HS-5 (cell line): ENCODE results near the gene DTX1.

Experiments used
- DNase-seq: peaks from one replicate; pipeline ENCODE4 v3.0.0-alpha.2; 2012; ENCODE audit warnings: low read depth

The DTX1 gene

DNA sequence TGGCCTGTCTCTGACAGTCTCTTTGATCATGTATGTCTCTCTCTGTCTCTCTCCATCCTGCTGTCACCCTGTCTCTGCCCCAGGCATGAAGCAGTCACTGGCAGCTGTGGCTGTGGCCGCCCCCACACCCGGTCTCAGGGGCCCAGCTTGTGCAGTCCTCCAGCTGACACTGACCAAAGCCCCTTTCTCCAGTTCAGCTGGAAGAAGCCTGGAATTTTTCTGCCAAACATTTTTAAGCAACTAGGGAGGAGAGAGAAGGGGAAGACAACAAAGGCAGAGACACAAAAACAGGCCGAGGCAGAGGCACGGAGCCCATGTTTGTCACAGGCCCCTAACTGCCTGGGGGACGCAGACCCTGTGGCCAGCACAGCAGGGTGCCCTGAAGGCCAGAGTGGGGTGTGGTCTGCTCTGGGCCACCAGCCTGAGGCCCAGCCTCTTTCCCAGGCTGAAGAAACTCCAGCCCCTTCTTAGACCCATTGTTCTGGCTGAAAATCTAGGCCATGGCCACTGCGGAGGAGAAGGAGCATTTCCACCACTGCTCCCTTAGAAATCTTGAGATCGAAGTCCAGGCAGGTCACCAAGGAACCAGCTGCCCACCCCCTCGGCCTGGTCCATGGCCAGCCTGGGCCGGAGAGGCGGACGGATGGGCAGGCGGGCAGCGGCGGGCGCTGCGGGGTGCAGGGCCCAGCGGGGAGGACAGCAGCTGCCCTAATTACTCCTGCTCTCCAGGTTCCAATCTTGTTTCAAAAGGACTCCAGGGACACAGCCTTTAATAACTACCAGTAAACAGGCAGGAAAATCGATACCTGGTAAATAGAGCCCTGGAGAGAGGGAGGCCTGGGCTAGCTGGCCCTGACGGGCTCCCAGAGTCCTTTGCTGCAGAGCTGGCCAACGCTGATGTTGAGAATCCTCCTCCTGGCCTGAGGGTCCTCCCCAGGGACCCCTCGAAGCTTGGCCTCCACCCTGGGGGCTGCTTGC is 14.9 kb downstream of the DTX1 start:
- DNase-seq, result no peak

DNA sequence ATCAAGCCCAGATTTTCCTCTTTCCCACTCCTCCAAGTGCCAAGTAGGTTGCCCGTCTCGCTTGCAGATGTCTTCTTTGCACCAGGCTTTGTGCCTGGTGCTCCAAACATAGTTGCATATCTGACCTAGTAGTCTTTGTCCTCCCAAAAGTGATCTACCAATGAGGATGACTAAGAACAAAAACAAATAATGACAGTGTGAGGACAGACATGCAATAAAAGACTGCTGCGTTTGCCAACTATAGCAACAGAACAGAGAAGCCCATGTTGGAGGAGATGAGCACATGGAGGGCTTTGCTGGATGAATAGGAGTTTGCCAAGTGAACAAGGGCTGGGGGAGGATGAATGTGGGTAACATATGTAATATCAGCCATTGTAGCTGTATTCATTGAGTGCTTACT is 15.6 kb downstream of the DTX1 start:
- DNase-seq, result no peak

DNA sequence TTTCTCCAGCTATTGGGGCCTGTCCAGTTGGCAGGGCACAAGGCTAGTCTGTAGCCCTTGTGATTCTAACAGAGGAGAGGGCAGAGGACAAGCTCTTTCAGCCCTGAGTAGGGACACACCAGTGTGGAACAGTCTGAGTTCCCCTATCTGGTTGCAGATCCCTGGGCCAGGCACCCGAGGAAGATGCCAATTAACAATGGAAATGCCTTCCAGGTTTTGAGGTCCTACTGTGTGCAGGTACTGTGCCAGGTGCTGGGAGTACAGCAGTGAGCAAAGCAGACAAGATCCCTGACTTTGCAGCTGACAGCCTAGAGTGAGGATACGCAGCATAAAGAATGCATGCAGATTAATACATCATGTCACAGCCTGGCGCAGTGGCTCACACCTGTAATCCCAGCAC is 17.1 kb downstream of the DTX1 start:
- no peak for DNase-seq

DNA sequence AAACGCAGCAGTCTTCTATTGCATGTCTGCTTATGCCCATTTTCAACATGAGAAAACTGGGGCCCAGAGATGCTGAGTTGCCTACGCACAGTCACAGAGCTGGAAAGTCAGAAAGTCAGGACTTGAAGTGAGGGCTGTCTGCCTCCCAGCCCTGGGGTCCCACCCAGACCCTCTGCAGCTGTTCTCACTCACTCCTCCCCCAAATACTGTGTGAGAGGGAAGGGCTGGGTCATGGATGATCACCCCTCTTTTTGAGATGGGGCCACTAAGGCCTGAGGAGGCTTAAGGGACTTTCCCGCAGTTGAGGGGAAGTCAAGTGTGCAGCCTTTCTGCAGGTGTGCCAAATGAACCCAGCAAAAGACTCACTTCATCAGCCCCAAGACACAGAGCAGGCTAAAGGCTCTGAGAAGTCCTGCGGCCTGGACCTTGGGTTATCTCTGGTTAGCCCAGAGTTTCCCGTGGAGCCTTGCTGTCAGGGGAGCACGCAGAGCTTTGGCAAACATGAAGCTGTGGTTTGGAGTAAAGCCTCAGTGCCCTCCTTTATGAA is 18.7 kb downstream of the DTX1 start:
- no peak for DNase-seq

DNA sequence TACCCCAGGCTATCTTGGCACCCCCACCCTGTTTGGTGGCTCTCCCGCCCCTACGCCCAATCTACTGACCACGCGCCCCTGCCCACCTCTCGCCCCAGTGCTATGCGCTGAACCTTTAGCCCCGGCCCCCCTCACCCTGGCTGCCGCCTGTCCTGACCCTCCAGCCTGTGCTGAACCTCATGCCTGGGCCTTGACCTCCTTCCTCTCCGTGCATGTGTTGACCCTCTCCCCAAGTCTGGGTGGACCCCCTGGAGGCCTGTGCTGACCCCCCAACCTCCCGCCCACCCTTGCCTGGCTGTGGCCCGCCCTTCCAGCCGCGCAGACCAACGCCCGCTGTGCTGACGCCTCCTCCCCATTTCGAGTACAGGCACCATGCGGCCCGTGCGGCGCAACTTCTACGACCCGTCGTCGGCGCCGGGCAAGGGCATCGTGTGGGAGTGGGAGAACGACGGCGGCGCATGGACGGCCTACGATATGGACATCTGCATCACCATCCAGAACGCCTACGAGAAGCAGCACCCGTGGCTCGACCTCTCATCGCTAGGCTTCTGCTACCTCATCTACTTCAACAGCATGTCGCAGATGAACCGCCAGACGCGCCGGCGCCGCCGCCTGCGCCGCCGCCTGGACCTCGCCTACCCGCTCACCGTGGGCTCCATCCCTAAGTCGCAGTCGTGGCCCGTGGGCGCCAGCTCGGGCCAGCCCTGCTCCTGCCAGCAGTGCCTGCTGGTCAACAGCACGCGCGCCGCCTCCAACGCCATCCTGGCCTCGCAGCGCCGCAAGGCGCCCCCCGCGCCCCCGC is 20.7 kb downstream of the DTX1 start:
- no peak for DNase-seq

DNA sequence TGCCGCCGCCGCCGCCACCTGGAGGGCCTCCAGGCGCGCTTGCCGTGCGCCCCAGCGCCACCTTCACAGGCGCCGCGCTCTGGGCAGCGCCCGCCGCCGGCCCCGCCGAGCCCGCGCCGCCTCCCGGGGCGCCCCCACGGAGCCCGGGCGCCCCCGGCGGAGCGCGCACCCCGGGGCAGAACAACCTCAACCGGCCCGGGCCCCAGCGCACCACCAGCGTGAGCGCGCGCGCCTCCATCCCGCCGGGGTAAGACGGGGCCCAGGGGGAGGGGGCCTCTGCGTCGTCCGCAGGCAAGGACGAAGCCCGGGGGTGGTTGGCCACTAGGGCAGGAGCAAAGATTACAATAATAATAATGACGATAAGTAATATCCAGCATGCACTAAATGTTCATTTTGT is 21.3 kb downstream of the DTX1 start:
- no peak for DNase-seq

DNA sequence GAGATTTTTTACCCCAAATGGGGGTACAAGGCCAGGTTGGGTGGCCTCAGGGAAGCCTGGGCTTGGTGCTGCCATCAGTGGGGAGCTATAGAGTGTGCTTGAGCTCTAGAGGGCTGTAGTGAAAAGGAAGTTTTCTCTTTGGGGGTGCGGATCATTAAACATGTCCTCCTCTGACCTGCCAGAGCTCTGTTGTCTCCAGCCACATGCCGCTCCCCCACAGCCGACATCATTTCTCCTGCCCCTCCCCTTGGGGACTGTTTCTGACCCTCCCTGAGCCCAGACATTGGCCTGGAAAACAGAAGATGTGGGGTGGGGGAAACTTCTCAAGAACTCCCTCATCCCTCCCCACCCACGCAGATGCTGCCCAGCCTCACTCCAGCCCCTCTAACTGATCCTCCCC is 25.3 kb downstream of the DTX1 start:
- no peak for DNase-seq

DNA sequence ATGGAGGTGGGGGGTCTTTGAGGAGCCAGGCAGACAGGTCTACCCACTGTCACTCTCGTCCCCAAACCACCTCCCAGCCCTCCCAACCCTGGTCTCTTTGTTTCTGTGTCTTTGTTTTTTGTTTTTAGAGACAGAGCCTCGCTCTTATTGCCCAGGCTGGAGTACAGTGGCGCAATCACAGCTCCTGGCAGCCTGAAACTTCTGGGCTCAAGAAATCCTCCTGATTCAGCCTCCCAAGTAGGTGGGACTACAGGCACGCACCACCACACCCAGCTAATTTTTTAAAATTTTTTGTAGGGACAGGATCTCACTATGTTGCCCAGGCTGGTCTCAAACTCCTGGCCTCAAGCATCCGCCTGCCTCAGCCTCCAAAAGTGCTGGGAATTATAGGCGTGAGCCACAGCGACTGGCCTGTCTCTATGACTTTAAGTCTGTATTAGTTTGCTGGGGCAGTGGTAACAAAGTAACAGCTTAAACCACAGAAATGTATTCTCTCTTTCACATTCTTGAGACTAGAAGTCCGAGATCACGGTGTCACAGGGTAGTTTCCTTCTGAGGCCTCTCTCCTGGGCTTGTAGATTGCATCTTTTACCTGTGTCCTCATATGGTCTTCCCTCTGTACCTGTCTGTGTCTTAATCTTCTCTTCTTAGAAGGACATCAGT is 26.1 kb downstream of the DTX1 start:
- no peak for DNase-seq

DNA sequence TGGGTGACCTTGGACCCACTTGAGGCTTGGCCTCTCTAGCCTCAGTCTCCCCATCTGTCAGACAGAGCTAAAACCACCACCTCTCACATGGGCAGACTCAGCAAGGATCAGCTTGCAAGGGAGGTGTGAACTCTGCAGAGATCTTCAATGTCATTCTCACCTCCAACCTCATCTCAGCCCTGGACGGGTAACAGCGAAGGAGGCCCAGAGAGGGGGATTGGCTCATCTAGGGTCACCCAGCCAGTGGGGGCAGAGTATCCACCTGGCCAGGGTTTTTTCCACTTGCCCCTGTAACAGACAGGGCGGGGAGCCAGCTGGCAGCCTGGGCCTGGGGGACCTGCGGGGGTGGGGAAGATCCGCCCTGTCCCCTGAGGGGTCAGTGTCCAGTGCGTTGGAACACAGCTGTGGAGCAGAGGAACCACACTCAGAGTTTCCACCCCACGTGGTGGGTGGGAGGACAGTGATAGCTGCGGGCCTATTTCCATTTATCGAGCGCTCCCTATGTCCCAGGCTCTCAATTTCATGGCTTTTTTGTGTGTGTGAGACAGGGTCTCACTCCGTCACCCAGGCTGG is 27.4 kb downstream of the DTX1 start:
- no peak for DNase-seq

DNA sequence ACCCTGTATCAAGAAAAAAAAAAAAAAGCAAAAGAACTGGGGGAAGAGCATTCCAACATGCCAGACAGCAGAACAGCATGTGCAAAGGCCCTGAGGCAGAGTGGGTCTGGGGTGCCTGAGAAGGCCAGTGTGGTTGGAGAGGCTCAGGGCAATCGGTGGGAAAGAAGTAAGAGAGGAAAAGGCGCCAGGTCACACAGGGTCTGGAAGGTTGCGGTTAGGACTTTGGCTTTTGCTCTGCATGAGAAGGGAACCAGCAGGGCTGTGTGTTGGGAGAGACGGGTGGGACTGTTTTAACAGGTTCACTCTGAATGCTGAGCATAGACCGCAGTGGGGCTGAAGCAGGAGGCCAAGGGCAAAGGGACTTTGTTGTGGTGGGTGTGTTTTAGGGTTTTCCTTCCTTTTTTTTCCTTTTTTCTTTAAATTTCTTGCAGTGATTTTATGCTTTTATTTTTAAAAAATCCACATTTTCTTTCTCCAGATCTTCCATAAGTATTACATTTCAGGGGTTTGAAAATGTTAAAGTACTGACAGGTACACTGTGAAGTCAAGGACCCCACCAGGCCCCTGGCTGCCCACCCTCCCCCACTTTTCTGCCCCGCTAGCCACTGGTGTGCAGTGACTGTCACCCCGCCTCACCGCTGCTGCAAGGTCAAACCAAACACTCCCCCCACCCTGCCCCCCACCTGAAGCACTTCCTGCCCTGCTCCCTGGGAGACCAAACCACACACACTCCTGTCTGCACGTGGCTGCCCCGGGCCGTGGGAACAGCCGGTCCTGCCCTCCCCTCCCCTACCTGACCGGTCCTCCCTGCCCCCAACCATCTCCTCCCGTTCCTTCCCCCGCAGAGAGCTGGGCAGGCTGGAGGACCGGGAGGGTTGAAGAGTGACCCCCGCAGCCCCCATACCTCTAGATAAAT is 30.0 kb downstream of the DTX1 start:
- no peak for DNase-seq

DNA sequence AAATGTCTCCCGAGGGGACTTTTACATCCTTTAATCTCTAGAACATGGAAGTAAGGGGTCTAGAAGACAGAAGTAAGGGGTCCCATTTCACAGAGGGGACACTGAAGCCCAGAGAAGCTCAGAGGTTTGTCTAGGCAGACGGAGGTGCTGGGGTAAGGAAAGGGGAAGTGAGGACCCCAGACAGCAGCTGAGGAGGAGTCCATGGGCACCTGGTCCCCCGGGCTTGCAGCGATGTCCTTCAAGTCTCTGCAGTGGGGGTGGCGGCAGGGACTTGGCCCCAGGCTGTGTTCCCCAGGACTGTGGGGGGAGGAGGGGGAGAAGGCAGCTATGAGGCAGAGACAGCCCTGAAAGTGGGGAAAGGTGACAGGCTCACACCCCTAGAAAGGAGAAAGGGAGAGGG is 30.7 kb downstream of the DTX1 start:
- DNase-seq, result no peak

DNA sequence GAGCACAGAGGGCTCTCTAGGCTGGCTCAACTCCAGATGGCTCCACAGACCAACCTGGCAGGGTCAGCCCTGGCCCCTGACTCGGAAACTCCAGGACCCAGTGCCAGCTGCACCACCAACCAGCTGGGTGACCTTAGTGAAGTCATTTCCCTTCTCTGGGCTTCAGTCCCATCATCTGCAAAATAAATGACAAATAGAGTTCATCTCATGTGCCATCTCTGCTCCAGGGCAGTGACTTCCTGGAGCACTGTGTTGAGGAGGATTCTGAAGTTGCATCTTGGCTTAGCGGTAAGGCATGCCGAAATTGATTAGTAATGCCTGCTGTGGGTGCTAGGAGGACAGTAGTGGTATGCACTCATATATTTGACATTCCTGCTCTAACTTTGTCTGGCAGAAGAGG is 31.5 kb downstream of the DTX1 start:
- DNase-seq, result no peak

DNA sequence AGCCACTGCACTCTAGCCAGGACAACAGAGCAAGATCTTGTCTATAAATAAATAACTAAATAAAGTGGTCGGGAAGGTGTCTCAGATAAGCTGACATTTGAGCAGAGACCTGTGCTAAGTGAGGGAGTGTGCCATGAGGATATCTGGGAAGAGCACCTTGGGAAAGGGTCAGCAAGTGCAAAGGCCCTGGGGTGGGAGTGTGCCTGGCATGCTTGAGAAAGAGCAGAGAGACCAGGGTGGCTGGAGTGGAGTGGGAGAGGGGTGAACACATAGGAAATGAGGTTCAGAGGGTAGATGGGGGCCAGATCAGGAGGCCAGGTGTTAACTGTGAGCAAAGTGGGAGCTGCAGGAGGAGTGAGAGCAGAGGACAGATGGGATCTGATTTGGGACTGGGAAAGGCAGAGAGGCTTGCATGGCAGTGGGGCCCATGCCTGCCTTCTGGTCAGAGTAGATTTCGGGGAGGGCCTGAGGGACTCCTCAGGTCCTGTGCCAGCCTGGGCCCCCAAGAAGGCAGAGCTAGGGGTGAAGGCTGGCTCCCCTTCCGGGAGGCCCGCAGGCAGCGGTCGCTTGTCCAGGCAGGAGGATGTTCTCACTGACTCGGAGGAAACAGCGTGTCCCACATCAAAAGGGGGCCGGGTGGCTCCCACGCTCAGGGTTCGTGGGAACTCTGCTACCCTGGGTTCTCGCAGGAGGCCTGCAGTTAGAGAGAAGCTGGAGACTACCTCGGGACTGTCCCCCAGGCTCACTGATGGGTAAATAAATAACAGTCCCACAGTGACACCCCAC is 32.6 kb downstream of the DTX1 start:
- no peak for DNase-seq

DNA sequence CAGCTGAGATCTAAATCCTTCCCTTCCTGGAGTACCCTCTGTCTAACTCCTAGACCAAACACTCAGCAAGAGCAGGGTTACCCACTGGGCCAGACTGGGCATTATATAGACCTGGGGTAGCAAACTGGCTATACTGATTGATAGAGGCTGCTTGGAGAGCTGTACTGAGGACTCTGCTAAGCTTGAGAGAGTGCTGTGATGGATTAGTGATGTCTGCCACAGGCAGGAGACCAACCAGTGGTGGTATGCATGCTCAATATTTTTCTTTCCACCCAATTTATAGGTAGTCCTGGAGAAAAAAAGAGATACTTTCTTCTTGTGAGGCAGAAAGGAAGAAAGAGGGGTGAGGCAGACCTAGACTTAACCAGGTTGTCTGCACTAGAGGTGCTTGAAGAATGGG is 33.3 kb downstream of the DTX1 start:
- DNase-seq, result no peak

DNA sequence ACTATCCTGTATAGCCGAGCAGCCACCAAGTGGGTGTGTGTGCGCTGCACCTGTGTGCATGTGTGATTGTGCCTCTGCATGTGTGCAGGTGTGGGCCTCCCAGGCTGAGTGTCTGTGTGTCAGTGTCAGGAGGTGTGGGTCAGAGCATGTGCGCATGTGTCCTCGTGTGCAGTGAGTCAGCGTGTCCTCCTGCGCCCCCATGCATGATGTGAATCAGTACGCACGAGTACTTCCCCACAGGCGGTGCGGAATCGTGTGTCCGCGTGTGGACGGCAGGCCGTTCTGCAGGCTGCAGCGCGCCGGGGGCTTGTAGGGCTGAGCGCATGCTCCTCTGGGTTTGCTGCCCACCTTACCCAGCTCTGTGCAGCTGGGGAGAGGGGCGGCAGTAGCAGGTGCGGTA is 34.2 kb downstream of the DTX1 start:
- no peak for DNase-seq

DNA sequence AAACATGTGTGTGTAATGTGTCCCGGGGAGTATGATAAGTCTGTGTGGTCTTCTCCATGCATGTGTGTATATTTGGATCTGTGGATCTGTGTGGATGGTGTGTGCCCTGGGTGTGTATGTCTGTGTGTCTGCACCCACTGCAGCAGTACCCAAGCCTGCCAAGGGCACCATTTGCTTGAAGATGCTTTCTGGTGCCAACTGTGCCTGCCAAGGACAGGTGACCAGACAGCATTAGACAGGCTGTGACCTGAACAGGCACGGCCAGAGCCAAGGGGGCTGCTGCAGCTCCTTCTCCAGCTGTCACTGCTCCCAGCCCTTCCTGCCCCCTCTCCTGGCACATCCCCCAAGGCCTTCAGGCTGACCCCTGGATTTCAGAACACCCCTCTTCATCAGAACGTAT is 35.0 kb downstream of the DTX1 start:
- no peak for DNase-seq

DNA sequence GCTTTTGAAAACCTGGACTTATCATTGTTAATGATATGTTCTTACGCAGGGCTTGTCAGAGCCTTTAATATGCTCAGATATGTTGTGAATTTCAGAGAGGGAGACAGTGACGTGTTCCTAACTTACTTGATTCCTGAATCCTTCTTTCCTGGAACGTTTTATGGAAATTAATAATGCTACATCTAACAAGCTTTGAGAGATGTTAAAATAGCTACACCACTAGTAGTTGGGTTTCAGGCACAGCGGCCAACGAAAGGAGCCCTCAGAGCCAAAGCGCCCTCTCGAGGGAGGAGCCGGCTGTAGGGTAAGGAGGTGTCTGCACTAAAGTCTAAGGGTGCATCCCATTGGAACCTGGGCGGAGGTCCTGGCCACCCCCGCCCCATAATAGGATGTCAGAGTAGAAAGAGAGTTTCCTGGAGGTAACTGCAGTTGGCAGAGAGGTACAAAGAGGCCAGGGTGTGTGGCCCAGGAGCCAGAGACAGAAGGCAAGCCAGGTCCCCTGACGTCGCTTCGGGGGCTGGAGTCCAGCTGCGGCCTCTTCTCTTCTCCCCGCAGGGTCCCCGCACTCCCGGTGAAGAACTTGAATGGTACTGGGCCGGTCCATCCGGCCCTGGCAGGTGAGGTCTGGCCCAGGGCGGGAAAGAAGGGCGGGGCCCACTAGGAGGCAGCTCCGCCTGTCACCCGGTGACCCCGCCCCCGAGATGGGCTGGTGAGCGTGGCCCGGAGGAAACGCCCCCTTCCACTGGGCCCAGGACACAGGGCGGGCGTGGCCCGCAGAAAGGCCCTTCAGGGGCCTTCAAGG is 36.3 kb downstream of the DTX1 start:
- DNase-seq, result no peak

DNA sequence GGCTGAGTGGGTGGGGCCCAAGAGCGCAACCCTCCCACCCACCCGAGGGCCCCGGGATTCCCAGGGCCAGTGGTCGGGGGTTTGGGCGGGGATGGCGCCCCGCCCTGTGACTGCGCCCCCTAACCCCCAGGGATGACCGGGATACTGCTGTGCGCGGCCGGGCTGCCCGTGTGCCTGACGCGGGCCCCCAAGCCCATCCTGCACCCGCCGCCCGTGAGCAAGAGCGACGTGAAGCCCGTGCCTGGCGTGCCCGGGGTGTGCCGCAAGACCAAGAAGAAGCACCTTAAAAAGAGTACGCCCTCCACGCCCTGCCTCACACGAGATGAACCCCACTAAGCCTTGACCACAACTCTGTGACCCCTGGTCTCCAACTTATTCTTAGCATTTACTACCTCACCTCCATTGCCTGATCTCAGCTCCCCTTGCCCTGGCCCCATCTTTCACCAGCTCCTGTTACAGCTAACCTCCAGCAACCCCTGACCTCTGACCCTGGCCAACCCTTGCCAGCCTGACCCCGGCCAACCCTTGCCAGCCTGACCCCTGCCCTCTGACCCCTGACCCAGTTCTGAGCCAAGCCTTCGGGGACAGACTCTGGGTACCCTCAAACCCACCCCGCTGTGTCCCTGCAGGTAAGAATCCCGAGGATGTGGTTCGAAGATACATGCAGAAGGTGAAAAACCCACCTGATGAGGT is 37.0 kb downstream of the DTX1 start:
- no peak for DNase-seq

DNA sequence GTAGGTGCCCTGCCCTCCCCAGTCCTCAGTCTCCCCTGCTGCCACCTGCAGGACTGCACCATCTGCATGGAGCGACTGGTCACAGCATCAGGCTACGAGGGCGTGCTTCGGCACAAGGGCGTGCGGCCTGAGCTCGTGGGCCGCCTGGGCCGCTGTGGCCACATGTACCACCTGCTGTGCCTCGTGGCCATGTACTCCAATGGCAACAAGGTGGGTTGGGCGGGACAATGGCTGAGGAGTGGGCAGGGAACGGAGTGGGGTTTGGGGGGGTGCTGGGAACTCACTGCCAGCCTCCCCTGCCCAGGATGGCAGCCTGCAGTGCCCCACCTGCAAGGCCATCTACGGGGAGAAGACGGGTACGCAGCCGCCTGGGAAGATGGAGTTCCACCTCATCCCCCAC is 38.2 kb downstream of the DTX1 start:
- DNase-seq, result no peak
